Measurements from ENCODE around the gene GHRHR.

GHRHR gene

GRCh38 chr7:30923009-30923773 is 40.6 kb upstream of the GHRHR start:
- H3K36me3 Mint-ChIP-seq (ENCODE audit: insufficient read depth): no peaks in the 10 kb centered on the region
- ATAC-seq (replicated peaks; ENCODE audit: extremely low read depth, poor library complexity, severe bottlenecking): no peak
- no peak overlapping the region for H3K27ac Mint-ChIP-seq (ENCODE audit: low read depth)
- no peak overlapping the region for H3K4me3 Mint-ChIP-seq
- no peaks in the 10 kb centered on the region for H3K27me3 Mint-ChIP-seq
- no peaks in the 10 kb centered on the region for H3K4me1 Mint-ChIP-seq
- no peaks in the 10 kb centered on the region for H3K9me3 Mint-ChIP-seq
- DNase-seq (ENCODE audit: low spot score in 2 of 2): peak in 1 of 2 donors; percentile 7

GRCh38 chr7:30923774-30924413 is 39.9 kb upstream of the GHRHR start:
- DNase-seq (ENCODE audit: low spot score in 2 of 2) (peak; percentile 4 to 5), ATAC-seq (replicated peaks; ENCODE audit: extremely low read depth, poor library complexity, severe bottlenecking) (no peak)
- no peaks in the 10 kb centered on the region for H3K27me3 Mint-ChIP-seq
- H3K4me3 Mint-ChIP-seq: no peak overlapping the region
- no peaks in the 10 kb centered on the region for H3K36me3 Mint-ChIP-seq (ENCODE audit: insufficient read depth)
- H3K9me3 Mint-ChIP-seq: no peaks in the 10 kb centered on the region
- H3K4me1 Mint-ChIP-seq: no peaks in the 10 kb centered on the region
- H3K27ac Mint-ChIP-seq (ENCODE audit: low read depth): no peak overlapping the region

GRCh38 chr7:30924624-30925023 is 39.1 kb upstream of the GHRHR start:
- H3K9me3 Mint-ChIP-seq: no peaks in the 10 kb centered on the region
- no peak overlapping the region for H3K4me3 Mint-ChIP-seq
- H3K27me3 Mint-ChIP-seq: peaks cover 7% of the 10 kb centered on the region
- DNase-seq (ENCODE audit: low spot score in 2 of 2): peak; percentile 0 to 5
- H3K27ac Mint-ChIP-seq (ENCODE audit: low read depth): no peak overlapping the region
- no peak for ATAC-seq (replicated peaks; ENCODE audit: extremely low read depth, poor library complexity, severe bottlenecking)
- no peaks in the 10 kb centered on the region for H3K4me1 Mint-ChIP-seq
- no peaks in the 10 kb centered on the region for H3K36me3 Mint-ChIP-seq (ENCODE audit: insufficient read depth)

GRCh38 chr7:30925117-30925516 is 38.6 kb upstream of the GHRHR start:
- Mint-ChIP-seq H3K9me3 (no peaks in the 10 kb centered on the region), H3K36me3 (ENCODE audit: insufficient read depth) (no peaks in the 10 kb centered on the region), H3K27me3 (peaks cover 12% of the 10 kb centered on the region), H3K4me1 (no peaks in the 10 kb centered on the region), H3K4me3 (no peak overlapping the region), H3K27ac (ENCODE audit: low read depth) (no peak overlapping the region)
- ATAC-seq (replicated peaks; ENCODE audit: extremely low read depth, poor library complexity, severe bottlenecking) (no peak), DNase-seq (ENCODE audit: low spot score in 2 of 2) (peak; percentile 0 to 5)

GRCh38 chr7:30925913-30926312 is 37.8 kb upstream of the GHRHR start:
- H3K9me3 Mint-ChIP-seq: no peaks in the 10 kb centered on the region
- H3K4me3 Mint-ChIP-seq: no peak overlapping the region
- peak in 1 of 2 donors; percentile 7 for DNase-seq (ENCODE audit: low spot score in 2 of 2)

GRCh38 chr7:30926313-30926712 is 37.4 kb upstream of the GHRHR start:
- Mint-ChIP-seq H3K9me3 (no peaks in the 10 kb centered on the region), H3K36me3 (ENCODE audit: insufficient read depth) (no peaks in the 10 kb centered on the region), H3K4me1 (no peaks in the 10 kb centered on the region), H3K27me3 (peaks cover 14% of the 10 kb centered on the region), H3K27ac (ENCODE audit: low read depth) (no peak overlapping the region), H3K4me3 (no peak overlapping the region)
- DNase-seq (ENCODE audit: low spot score in 2 of 2): peak in 1 of 2 donors; percentile 8
- no peak for ATAC-seq (replicated peaks; ENCODE audit: extremely low read depth, poor library complexity, severe bottlenecking)

More at GRCh38 chr7:30925913-30926312, 37.8 kb upstream of the GHRHR start:
- Mint-ChIP-seq H3K27ac (ENCODE audit: low read depth) (no peak overlapping the region), H3K4me1 (no peaks in the 10 kb centered on the region), H3K27me3 (peaks cover 14% of the 10 kb centered on the region), H3K36me3 (ENCODE audit: insufficient read depth) (no peaks in the 10 kb centered on the region)
- ATAC-seq (replicated peaks; ENCODE audit: extremely low read depth, poor library complexity, severe bottlenecking): no peak

- ATAC-seq (replicated peaks; ENCODE audit: extremely low read depth, poor library complexity, severe bottlenecking) (no peak), DNase-seq (ENCODE audit: low spot score in 2 of 2) (no peak)
- Mint-ChIP-seq H3K4me3 (no peak overlapping the region), H3K27ac (ENCODE audit: low read depth) (no peak overlapping the region), H3K36me3 (ENCODE audit: insufficient read depth) (no peaks in the 10 kb centered on the region), H3K4me1 (no peaks in the 10 kb centered on the region), H3K27me3 (peaks cover 14% of the 10 kb centered on the region), H3K9me3 (no peaks in the 10 kb centered on the region)
Observed at GRCh38 chr7:30927040-30927439, 36.7 kb upstream of the GHRHR start.

GRCh38 chr7:30927559-30927958 is 36.2 kb upstream of the GHRHR start:
- Mint-ChIP-seq H3K4me1 (no peaks in the 10 kb centered on the region), H3K4me3 (no peak overlapping the region), H3K27ac (ENCODE audit: low read depth) (no peak overlapping the region), H3K9me3 (no peaks in the 10 kb centered on the region), H3K27me3 (peaks cover 14% of the 10 kb centered on the region), H3K36me3 (ENCODE audit: insufficient read depth) (no peaks in the 10 kb centered on the region)
- DNase-seq (ENCODE audit: low spot score in 2 of 2) (no peak), ATAC-seq (replicated peaks; ENCODE audit: extremely low read depth, poor library complexity, severe bottlenecking) (no peak)

- no peaks in the 10 kb centered on the region for H3K4me1 Mint-ChIP-seq
- no peak for ATAC-seq (replicated peaks; ENCODE audit: extremely low read depth, poor library complexity, severe bottlenecking)
- H3K27ac Mint-ChIP-seq (ENCODE audit: low read depth): no peak overlapping the region
- DNase-seq (ENCODE audit: low spot score in 2 of 2): peak in 1 of 2 donors; percentile 6
- H3K36me3 Mint-ChIP-seq (ENCODE audit: insufficient read depth): no peaks in the 10 kb centered on the region
- H3K27me3 Mint-ChIP-seq: peaks cover 14% of the 10 kb centered on the region
- H3K4me3 Mint-ChIP-seq: no peak overlapping the region
- no peaks in the 10 kb centered on the region for H3K9me3 Mint-ChIP-seq
Observed at GRCh38 chr7:30928254-30928872, 35.4 kb upstream of the GHRHR start.

GRCh38 chr7:30929686-30930085 is 34.1 kb upstream of the GHRHR start:
- Mint-ChIP-seq H3K4me1 (no peaks in the 10 kb centered on the region), H3K9me3 (no peaks in the 10 kb centered on the region), H3K27ac (ENCODE audit: low read depth) (no peak overlapping the region), H3K36me3 (ENCODE audit: insufficient read depth) (no peaks in the 10 kb centered on the region), H3K4me3 (no peak overlapping the region), H3K27me3 (peaks cover 24% of the 10 kb centered on the region)
- DNase-seq (ENCODE audit: low spot score in 2 of 2) (no peak), ATAC-seq (replicated peaks; ENCODE audit: extremely low read depth, poor library complexity, severe bottlenecking) (no peak)

- H3K36me3 Mint-ChIP-seq (ENCODE audit: insufficient read depth): no peaks in the 10 kb centered on the region
- H3K9me3 Mint-ChIP-seq: no peaks in the 10 kb centered on the region
- ATAC-seq (replicated peaks; ENCODE audit: extremely low read depth, poor library complexity, severe bottlenecking) (no peak), DNase-seq (ENCODE audit: low spot score in 2 of 2) (no peak)
- no peaks in the 10 kb centered on the region for H3K4me1 Mint-ChIP-seq
- H3K4me3 Mint-ChIP-seq: no peak overlapping the region
- no peak overlapping the region for H3K27ac Mint-ChIP-seq (ENCODE audit: low read depth)
- H3K27me3 Mint-ChIP-seq: peaks cover 33% of the 10 kb centered on the region
Observed at GRCh38 chr7:30930621-30931020, 33.1 kb upstream of the GHRHR start.

GRCh38 chr7:30931161-30931928 is 32.4 kb upstream of the GHRHR start:
- ATAC-seq (replicated peaks; ENCODE audit: extremely low read depth, poor library complexity, severe bottlenecking): no peak
- Mint-ChIP-seq H3K36me3 (ENCODE audit: insufficient read depth) (no peaks in the 10 kb centered on the region), H3K27ac (ENCODE audit: low read depth) (no peak overlapping the region), H3K4me1 (no peaks in the 10 kb centered on the region), H3K4me3 (no peak overlapping the region), H3K27me3 (peaks cover 35% of the 10 kb centered on the region), H3K9me3 (no peaks in the 10 kb centered on the region)
- no peak for DNase-seq (ENCODE audit: low spot score in 2 of 2)
